HUES48 (cell line): Measurements from ENCODE around the gene FGF6.
A peak's percentile ranks its signal among the peaks of the same experiment; 100 is the strongest.

ENCODE experiments used
- H3K27ac ChIP-seq: one replicate; pipeline ENCODE4 v1.7.0; 2013; ENCODE audit warnings: low read depth, low read length, inconsistent platforms
- H3K27me3 ChIP-seq: 2 replicates; pipeline ENCODE4 v1.6.1; 2013; ENCODE audit warnings: mild to moderate bottlenecking, low read length; ENCODE audit not compliant: control insufficient read depth, insufficient read depth
- H3K36me3 ChIP-seq: 2 replicates; pipeline ENCODE4 v1.6.1; 2013; ENCODE audit warnings: low read length; ENCODE audit not compliant: control insufficient read depth, insufficient read depth
- H3K4me1 ChIP-seq: 2 replicates; pipeline ENCODE4 v1.6.1; 2013; ENCODE audit warnings: mild to moderate bottlenecking, low read length; ENCODE audit not compliant: control insufficient read depth, insufficient read depth
- H3K4me3 ChIP-seq: 2 replicates; pipeline ENCODE4 v1.5.1; 2013; ENCODE audit warnings: mild to moderate bottlenecking, low read depth, low read length
- H3K9ac ChIP-seq: 2 replicates; pipeline ENCODE4 v1.6.1; 2013; ENCODE audit warnings: mild to moderate bottlenecking, low read depth, low read length, moderate library complexity
- H3K9me3 ChIP-seq: 2 replicates; pipeline ENCODE4 v1.6.1; 2013; ENCODE audit warnings: low read length; ENCODE audit not compliant: control insufficient read depth, insufficient read depth

FGF6 gene

DNA sequence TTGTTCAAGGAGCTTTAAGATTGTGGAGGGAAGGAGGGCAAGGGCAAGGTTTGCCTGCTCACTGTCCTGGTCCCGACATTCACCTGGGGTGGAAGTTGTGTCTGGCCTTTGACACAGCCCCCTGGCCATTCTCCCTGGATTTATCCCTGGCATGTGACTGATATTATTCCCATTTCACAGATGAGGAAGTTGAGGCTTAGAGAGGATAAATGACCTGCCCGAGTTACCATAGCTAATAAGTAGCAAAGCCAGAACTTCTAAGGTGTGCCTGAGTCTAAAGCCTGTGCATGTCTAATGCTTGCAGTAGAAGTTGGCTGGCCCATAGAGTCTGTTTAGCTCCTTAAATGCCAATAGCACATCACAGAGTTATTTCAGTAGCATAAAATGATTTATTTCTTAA, 720 bp upstream of the FGF6 start:
- H3K9me3 ChIP-seq: no peaks in the 10 kb centered on the region

GRCh38 chr12:4444031-4444430, 1.6 kb downstream of the FGF6 start:
- Histone ChIP-seq H3K9ac (no peak overlapping the region), H3K27me3 (no peaks in the 10 kb centered on the region), H3K9me3 (no peaks in the 10 kb centered on the region), H3K36me3 (no peaks in the 10 kb centered on the region), H3K27ac (no peak overlapping the region), H3K4me3 (no peak overlapping the region), H3K4me1 (peaks cover 30% of the 10 kb centered on the region)

More for the DNA sequence above, 720 bp upstream of the FGF6 start:
- H3K4me1 ChIP-seq: peaks cover 32% of the 10 kb centered on the region
- no peaks in the 10 kb centered on the region for H3K36me3 ChIP-seq
- no peak overlapping the region for H3K9ac ChIP-seq
- H3K27me3 ChIP-seq: no peaks in the 10 kb centered on the region
- H3K4me3 ChIP-seq: no peak overlapping the region
- no peak overlapping the region for H3K27ac ChIP-seq

GRCh38 chr12:4443616-4444015, 2.0 kb downstream of the FGF6 start:
- Histone ChIP-seq H3K36me3 (no peaks in the 10 kb centered on the region), H3K27ac (no peak overlapping the region), H3K4me1 (peaks cover 30% of the 10 kb centered on the region), H3K9me3 (no peaks in the 10 kb centered on the region), H3K9ac (no peak overlapping the region), H3K4me3 (no peak overlapping the region), H3K27me3 (no peaks in the 10 kb centered on the region)

DNA sequence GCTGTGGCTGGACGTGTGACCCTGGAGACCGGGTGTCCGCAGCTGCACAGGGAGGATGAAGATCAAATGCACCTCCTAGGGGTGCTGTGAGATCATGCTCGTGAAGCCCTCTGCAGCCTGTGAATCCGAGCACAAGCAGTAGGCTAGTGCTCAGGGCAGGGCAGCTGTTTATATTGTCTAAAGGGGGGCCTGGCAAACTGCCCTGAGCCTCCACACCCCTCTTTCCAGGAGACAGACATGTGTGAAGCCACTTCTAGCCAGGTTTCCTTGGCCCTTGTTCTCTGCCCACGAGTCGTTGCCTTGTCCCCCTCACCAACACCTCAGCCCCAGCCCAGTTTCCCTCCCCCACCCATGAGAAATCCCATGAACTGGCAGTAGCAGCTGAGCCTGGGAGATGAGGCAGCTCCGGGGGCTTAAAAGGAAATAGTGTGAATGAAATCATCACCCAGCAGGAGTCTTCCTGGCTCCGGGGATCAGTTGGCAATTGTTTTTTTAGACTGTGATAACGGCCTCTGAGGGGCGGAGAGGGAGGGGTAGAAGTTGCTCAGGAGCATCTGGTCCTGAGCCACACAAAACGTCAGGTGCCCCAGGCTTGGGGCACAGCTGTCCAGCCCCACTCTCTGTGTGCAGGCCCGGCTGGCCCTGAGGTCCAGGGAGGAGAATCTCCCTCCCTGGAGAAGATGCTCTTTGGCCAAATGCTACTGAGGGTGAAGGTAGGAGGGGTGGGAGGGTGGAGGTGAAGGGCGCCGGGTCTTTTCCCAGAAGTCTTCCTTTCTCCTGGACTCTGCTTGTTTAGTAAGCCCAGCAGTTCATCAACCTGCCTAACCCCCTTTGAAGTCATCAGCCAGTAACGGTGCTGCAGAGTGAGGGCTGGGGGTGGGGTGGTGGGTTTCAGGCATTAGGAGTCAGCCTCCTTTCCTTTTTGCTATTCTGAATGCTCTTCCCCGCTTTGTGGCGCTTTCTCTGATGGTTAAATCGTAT, 4.0 kb downstream of the FGF6 start:
- Histone ChIP-seq H3K36me3 (no peaks in the 10 kb centered on the region), H3K27ac (peak overlapping the region; percentile 87), H3K9me3 (no peaks in the 10 kb centered on the region), H3K27me3 (no peaks in the 10 kb centered on the region), H3K9ac (peak overlapping the region; percentile 10; the same call in 1 of the 2 replicates), H3K4me3 (peak overlapping the region; percentile 34), H3K4me1 (peaks cover 30% of the 10 kb centered on the region)

- Histone ChIP-seq H3K27ac (peak overlapping the region; percentile 87), H3K4me3 (no peak overlapping the region), H3K27me3 (no peaks in the 10 kb centered on the region), H3K4me1 (peaks cover 30% of the 10 kb centered on the region), H3K9ac (no peak overlapping the region), H3K36me3 (no peaks in the 10 kb centered on the region), H3K9me3 (no peaks in the 10 kb centered on the region)
These were observed 5.3 kb downstream of the FGF6 start for GRCh38 chr12:4440187-4440941.

- Histone ChIP-seq H3K4me3 (no peak overlapping the region), H3K9me3 (no peaks in the 10 kb centered on the region), H3K27me3 (no peaks in the 10 kb centered on the region), H3K36me3 (no peaks in the 10 kb centered on the region), H3K9ac (no peak overlapping the region), H3K4me1 (peaks cover 30% of the 10 kb centered on the region), H3K27ac (peak overlapping the region; percentile 87)
These were observed 5.9 kb downstream of the FGF6 start for GRCh38 chr12:4439736-4440135.

DNA sequence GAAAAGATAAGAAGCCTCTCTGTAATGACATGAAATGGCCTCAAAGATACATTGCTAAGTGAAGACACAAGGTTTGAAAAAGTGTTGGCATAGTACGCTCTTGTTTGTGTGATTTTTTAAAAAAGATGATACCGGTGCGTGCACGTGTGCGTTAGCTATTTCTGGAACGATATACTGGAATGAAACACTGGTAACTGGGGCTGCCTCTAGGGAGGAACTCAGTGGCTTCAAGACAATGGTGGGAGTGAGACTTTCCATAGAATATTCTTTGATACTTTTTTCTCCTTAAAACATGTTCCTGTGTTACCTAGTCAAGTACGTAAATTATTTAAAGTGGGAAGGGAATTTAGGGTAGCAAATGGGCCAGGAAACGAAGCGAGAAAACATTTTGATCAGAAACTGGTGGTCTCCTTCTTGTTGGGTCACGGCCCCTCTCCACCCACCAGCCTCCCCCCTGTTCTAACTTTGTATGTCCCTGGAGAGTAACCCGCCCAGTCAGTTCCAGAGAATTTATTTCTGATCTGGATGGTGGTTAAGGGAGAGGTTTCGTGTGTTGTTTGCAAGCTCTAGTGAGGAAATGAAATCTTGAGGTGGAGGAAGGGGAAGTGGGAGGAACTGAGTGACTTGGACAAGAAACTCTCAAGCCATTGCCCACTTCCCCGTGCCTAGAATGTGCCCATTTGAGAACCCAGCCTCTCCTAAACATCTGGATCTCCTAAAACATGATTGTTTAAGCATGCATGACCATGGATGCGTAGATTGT, 6.6 kb downstream of the FGF6 start:
- Histone ChIP-seq H3K4me1 (peaks cover 30% of the 10 kb centered on the region), H3K27ac (no peak overlapping the region)

GRCh38 chr12:4435537-4435936, 10.1 kb downstream of the FGF6 start:
- Histone ChIP-seq H3K27me3 (no peaks in the 10 kb centered on the region), H3K4me3 (no peak overlapping the region), H3K4me1 (peaks cover 10% of the 10 kb centered on the region), H3K9me3 (no peaks in the 10 kb centered on the region), H3K27ac (no peak overlapping the region), H3K36me3 (no peaks in the 10 kb centered on the region), H3K9ac (no peak overlapping the region)

More for the DNA sequence above, 6.6 kb downstream of the FGF6 start:
- no peaks in the 10 kb centered on the region for H3K27me3 ChIP-seq
- H3K4me3 ChIP-seq: no peak overlapping the region
- no peak overlapping the region for H3K9ac ChIP-seq
- no peaks in the 10 kb centered on the region for H3K36me3 ChIP-seq
- no peaks in the 10 kb centered on the region for H3K9me3 ChIP-seq

- Histone ChIP-seq H3K27me3 (no peaks in the 10 kb centered on the region), H3K9ac (no peak overlapping the region), H3K27ac (no peak overlapping the region)
These were observed 10.7 kb downstream of the FGF6 start for GRCh38 chr12:4434706-4435425.

GRCh38 chr12:4434301-4434700, 11.3 kb downstream of the FGF6 start:
- H3K9me3 ChIP-seq: no peaks in the 10 kb centered on the region
- no peaks in the 10 kb centered on the region for H3K27me3 ChIP-seq
- no peak overlapping the region for H3K27ac ChIP-seq
- H3K4me3 ChIP-seq: no peak overlapping the region
- H3K4me1 ChIP-seq: no peaks in the 10 kb centered on the region
- H3K36me3 ChIP-seq: no peaks in the 10 kb centered on the region
- no peak overlapping the region for H3K9ac ChIP-seq

More at GRCh38 chr12:4434706-4435425, 10.7 kb downstream of the FGF6 start:
- no peak overlapping the region for H3K4me3 ChIP-seq
- no peaks in the 10 kb centered on the region for H3K9me3 ChIP-seq
- H3K4me1 ChIP-seq: peaks cover 3% of the 10 kb centered on the region
- no peaks in the 10 kb centered on the region for H3K36me3 ChIP-seq
